AG09309 (cell line): ENCODE measurements around the gene NFKBIE.

Source experiments
- DNase-seq: peaks from one replicate; pipeline ENCODE4 v3.0.0-alpha.2; 2010; ENCODE audit warnings: low read depth
- H3K4me3 ChIP-seq: 2 replicates; pipeline ENCODE4 v1.5.1; 2011; ENCODE audit warnings: mild to moderate bottlenecking, low read depth, low read length, moderate library complexity; ENCODE audit not compliant: control insufficient read depth
- CTCF ChIP-seq: IDR thresholded peaks from 2 replicates; pipeline ENCODE4 v1.5.1; 2011; ENCODE audit warnings: mild to moderate bottlenecking, low read depth, low read length, inconsistent platforms; ENCODE audit not compliant: insufficient read depth, control insufficient read depth; ENCODE audit errors: missing control alignments

Gene NFKBIE

GRCh38 chr6:44264154-44265006 lies 971 bp downstream of the NFKBIE start:
- TF ChIP-seq CTCF, result no peak
- DNase-seq, result no peak
- peak overlapping the region; percentile 93 for H3K4me3 ChIP-seq

DNA sequence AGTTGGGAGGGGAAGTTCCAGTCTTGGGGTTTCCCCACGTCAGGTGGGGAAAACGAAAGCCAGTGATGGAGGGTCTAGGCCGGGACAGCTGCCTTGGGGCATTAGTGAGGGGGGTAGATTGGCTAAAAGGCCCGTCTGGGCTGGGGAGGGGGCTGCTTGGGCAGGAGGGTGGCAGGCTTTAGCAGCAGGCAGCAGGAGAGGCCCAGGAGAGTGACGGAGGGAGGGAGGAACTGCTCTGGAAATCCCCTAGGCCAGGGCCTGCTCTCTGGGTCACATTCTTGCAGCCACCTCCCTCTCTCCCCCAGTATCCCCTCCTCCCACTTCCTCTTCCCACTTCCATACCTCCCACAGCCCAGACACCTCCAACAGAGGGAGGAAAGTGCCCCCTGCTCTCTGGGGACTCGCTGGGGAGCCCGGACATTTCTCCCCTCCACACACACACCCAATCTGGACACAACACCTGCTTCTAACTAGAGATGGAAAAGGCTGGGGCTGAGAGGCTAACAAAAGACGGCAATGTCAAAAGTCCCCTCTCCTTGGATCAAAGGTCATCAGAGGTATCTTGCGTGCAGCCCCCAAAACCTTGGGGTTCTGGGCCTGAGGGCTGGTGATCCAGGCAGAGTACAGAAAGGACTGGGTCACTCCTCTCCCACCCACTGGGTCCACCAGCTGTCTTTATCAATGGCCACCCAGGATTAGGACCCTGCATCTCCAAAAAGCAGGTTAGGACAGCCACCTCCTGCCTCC lies 1.8 kb downstream of the NFKBIE start:
- peak overlapping the region; percentile 93 for H3K4me3 ChIP-seq
- no peak for DNase-seq
- no peak for TF ChIP-seq CTCF

DNA sequence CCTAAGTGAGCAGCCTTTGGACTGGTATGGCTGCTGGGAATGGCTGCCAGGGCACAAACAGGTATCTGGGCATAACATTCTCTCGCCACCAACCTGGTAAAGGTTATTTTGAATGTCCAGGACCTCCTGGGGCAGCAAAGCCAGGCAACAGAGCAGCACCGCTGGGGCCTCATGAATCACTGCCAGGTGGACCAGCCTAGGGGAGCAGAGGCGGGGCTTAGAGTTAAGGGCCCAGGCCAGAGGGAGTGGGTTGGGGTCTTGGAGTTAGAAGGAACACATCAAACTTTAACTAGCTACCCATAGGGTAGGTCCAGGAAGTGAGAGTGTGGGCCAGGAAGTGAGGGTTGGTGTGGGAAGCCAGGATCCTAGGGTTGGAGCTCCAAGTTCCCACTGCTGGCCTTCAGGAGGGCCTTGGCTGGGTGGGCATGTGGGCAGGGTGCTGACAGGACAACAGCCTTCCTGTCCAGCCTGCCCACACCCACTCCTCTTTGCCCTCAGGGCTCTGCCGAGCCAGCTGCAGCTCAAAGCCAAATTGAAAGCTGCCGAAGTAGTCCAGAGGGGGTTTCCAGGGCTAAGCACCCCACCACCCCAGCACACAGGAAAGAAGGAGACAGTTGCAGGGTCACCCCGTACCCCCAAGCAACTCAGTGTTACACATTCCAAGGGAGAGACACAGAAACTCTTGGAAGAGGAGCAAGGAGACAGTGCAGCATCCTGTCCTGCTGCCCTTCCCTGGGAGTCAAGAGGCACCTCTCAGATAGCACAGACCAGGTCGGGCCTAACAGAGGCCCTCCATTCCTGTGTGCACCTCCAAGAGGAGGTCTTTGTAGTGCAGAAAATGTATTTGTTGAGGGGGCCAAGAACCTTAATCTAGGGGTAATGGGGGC lies 2.6 kb downstream of the NFKBIE start:
- no peak for DNase-seq
- TF ChIP-seq CTCF, result no peak
- peak overlapping the region; percentile 93; the same call in 1 of the 2 replicates for H3K4me3 ChIP-seq

DNA sequence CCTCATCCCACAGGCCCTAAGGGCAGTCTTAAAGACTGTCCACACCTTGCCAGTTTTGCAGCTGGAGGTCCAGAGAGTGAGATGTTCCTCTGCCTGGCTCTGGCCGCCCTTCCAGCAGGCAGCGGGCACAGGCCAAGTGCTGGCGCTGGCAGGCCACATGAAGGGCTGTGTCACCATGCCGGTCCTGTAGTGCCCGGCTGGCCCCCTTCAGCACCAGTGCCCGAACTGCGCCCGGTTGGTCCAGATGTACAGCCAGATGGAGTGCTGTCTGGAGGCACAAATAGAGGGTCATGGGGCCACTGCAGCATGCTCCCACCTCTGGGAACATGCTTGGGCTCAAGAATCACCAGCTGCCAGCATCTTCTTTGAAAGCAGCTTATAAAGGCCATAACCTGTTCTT lies 3.8 kb downstream of the NFKBIE start:
- no peak for TF ChIP-seq CTCF
- DNase-seq, result no peak
- no peak overlapping the region for H3K4me3 ChIP-seq

DNA sequence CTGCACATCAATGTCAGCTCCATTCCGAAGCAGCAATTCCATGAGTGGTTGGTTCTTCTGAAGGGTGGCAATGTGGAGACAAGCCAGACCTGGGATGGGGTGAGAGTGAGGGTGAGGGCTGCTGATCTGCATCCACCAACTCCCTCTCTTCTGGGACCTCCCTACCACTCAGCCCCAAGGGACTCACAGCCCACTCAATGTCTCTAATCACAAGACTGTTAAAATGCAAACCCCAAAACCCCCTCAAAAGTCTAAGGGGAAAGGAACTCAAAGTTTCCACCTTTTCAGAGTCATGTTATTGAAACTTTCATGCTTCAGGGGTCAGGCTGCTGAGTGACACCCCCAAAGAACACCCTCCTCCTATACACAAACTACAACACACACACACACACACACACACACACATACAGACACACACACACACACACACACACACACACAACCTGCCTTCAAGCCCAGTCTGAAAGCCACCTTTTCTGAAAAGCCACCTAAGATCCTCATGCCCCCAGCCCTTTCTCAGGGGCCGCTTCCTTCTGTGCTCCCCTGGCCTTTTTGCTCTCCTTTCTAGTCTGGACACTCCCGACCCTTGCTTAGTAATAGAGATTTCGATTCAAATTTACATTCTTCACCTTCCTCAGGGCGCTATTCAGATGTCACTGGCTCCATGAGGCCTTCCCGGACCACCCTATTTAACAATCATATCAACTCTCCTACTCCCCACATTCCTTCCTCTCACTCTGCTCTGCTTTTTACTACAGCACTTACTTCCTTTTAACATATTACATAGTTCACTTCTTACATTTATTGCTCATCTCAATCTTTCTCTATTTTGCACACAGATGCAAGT lies 4.7 kb downstream of the NFKBIE start:
- H3K4me3 ChIP-seq, result no peak overlapping the region
- no peak for DNase-seq
- TF ChIP-seq CTCF, result no peak
